Measurements from ENCODE around the gene ASPRV1.

Gene ASPRV1

DNA sequence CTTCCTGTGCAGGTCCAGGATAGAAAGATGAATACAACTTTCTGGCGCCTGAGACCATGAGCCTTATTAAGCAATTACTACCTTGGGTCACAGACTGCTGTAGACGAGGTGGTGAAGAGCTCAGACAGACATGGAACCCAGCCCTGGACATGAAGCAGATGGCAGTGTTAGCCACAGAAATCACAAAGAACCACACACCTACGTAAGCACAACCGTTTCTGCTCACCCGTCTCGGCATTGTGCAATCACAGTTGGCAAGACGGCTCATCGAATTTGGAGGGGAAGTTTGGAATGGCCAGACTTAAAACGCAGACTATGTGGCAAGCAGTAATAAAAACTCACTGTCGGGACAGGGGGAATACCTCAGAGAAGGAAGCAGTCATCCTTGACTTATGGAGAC, 24.3 kb upstream of the ASPRV1 start:
- no peaks in the 10 kb centered on the region for H3K4me1 Mint-ChIP-seq
- H3K27me3 Mint-ChIP-seq (ENCODE audit: low read depth): no peaks in the 10 kb centered on the region
- H3K4me3 Mint-ChIP-seq: no peak overlapping the region
- TF ChIP-seq, protein P1, sequence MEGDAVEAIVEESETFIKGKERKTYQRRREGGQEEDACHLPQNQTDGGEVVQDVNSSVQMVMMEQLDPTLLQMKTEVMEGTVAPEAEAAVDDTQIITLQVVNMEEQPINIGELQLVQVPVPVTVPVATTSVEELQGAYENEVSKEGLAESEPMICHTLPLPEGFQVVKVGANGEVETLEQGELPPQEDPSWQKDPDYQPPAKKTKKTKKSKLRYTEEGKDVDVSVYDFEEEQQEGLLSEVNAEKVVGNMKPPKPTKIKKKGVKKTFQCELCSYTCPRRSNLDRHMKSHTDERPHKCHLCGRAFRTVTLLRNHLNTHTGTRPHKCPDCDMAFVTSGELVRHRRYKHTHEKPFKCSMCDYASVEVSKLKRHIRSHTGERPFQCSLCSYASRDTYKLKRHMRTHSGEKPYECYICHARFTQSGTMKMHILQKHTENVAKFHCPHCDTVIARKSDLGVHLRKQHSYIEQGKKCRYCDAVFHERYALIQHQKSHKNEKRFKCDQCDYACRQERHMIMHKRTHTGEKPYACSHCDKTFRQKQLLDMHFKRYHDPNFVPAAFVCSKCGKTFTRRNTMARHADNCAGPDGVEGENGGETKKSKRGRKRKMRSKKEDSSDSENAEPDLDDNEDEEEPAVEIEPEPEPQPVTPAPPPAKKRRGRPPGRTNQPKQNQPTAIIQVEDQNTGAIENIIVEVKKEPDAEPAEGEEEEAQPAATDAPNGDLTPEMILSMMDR (IDR thresholded peaks at IDR 0.05; ENCODE audit: unreplicated experiment in 3 of 3): no peak
- H3K27ac Mint-ChIP-seq: no peak overlapping the region
- peaks cover under 1% of the 10 kb centered on the region for H3K36me3 Mint-ChIP-seq (ENCODE audit: low read depth)
- H3K9me3 Mint-ChIP-seq: no peaks in the 10 kb centered on the region

DNA sequence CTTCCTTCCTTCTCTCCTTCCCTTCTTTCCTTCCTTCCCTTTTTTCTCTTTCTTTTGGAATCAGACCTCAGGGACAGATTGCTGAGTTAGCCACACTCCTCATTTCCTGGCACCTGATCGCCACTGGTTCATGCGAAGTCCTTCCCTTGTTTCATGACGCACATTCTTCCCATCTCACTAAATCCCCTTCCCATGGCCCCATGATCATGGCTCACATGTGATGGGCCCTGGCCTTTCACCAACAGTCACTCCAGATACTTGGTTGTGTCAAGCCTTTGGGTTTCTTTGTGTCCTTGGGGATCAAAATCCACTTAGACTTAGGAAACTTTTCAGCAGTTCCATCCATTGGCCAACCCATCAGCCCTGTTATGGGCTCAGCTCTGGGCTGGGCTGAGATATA, 23.8 kb upstream of the ASPRV1 start:
- TF ChIP-seq, protein P1 (IDR thresholded peaks at IDR 0.05; ENCODE audit: unreplicated experiment in 3 of 3): no peak
- Mint-ChIP-seq H3K4me3 (no peak overlapping the region), H3K36me3 (ENCODE audit: low read depth) (no peaks in the 10 kb centered on the region), H3K27ac (no peak overlapping the region), H3K9me3 (no peaks in the 10 kb centered on the region), H3K27me3 (ENCODE audit: low read depth) (no peaks in the 10 kb centered on the region), H3K4me1 (no peaks in the 10 kb centered on the region)

DNA sequence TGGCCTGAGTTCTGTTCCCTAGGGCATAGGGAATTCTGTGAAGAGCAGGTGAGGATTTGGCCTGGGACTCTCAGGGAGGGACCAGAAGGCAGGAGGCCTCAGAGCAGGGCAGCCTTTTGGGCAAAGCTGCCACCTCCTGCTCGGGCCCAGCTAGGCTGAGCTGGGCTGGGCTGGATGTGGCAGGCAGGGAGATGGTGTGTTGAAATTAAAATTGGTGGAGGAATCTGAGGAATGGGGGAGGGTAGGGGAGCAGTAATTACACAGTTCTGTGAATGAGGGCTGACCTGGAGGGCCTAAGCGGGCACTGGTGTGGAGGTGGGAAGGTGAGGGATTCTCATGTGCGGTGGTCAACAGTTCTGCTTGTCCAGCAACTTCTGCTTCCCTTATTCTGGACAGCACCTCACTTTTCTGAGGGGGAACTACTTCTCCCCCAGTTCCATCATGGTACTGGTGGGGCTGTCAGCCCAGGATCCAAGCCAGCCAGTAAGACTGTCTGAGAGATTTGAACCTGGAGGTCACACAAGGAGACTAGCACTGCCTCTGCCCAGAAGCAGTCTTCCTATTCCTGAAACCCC, 22.0 kb upstream of the ASPRV1 start:
- H3K27me3 Mint-ChIP-seq (ENCODE audit: low read depth): no peaks in the 10 kb centered on the region
- H3K27ac Mint-ChIP-seq: no peak overlapping the region
- no peaks in the 10 kb centered on the region for H3K9me3 Mint-ChIP-seq
- TF ChIP-seq, protein P1 (IDR thresholded peaks at IDR 0.05; ENCODE audit: unreplicated experiment in 3 of 3): no peak
- H3K4me1 Mint-ChIP-seq: no peaks in the 10 kb centered on the region
- no peaks in the 10 kb centered on the region for H3K36me3 Mint-ChIP-seq (ENCODE audit: low read depth)
- H3K4me3 Mint-ChIP-seq: no peak overlapping the region

DNA sequence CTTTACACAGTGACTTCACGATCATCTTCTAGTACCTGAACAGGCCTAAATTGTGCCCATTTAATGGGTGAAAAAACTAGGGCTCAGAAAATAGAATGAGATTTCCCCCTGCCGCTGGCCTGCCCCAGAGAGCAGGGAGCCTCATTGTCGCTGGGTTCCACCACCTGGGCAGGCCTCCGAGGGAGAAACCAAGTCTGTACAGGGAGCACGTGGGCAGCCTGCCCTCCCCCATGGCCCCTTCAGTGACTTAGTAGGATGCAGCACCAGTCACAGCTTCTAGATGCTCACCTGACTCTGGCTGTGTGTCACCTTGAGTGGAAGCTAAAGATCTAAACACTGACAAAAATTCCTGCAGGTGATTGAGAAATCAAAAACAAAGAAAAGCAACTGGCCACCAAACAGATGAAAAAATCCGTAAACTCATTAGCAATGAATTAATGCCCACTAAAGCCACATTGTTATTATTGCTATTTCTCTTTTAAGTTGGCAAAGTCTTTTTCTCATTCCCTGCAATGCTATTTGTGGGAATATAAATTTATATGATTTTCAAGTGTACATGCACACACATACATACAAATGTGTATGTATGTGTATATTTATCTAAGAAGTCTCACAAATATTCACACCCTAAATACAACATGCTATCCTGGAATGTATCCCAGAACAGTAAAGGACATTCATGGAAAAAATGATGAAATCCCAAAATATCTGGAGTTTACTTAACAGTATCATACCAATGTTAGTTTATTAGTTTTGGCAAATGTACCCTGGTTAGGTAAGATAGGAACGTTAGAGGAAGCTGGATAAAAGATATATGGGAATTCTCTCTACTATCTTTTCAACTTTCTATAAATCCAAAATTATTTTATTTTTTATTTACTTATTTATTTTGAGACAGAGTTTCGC, 18.7 kb upstream of the ASPRV1 start:
- Mint-ChIP-seq H3K9me3 (no peaks in the 10 kb centered on the region), H3K4me3 (no peak overlapping the region), H3K27ac (no peak overlapping the region), H3K36me3 (ENCODE audit: low read depth) (no peaks in the 10 kb centered on the region), H3K27me3 (ENCODE audit: low read depth) (no peaks in the 10 kb centered on the region), H3K4me1 (no peaks in the 10 kb centered on the region)
- TF ChIP-seq, protein P1 (IDR thresholded peaks at IDR 0.05; ENCODE audit: unreplicated experiment in 3 of 3): no peak

DNA sequence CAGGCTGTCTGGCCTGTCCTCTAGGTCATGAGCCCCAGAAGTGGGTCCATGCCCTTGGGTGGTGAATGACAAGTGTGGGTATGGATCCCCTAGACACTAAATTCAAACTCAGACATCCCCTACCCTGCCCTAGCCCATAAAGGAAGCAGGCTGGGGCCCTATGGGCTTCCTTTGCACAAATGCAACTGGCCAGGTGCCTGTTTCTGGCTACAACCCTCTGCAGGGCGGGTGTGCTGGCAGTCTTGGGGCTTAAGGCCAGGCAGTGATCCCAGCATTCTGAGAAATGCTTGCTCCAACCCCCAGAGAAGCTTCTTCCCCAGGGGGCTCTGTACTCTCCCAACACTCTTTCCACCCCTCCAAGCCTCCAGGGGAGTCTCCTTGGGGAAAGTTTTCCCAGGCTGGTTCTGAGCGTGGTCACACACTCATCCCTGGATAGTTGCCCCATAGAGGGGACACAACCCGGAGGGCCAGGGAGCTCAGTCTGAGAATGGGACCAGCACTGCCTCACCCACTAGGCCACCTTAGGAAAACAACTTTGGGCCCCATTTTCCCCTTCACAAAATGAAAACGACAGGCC, 16.6 kb upstream of the ASPRV1 start:
- Mint-ChIP-seq H3K36me3 (ENCODE audit: low read depth) (no peaks in the 10 kb centered on the region), H3K4me3 (no peak overlapping the region), H3K4me1 (no peaks in the 10 kb centered on the region), H3K27me3 (ENCODE audit: low read depth) (no peaks in the 10 kb centered on the region), H3K9me3 (no peaks in the 10 kb centered on the region), H3K27ac (no peak overlapping the region)
- TF ChIP-seq, protein P1 (IDR thresholded peaks at IDR 0.05; ENCODE audit: unreplicated experiment in 3 of 3): no peak
